Stimulated activated CD4-positive, alpha-beta T cell treated with anti-CD3 and anti-CD28 coated beads, TNF-alpha, amount 100 ng/mL, for 1 hour (primary cell): ENCODE results near the gene VAV2.
"Not testable (repeated sequence)": the region's sequence is repeated elsewhere in the genome, so short reads cannot be mapped to it uniquely, and the experiment has no call there.

Source experiments
- DNase-seq, 3 donors: peaks; one replicate each; pipeline ENCODE4 v3.0.0-alpha.2; 2020; ENCODE audit warnings: low read depth in 3 of 3, low spot score in 1 of 3

The VAV2 gene

DNA sequence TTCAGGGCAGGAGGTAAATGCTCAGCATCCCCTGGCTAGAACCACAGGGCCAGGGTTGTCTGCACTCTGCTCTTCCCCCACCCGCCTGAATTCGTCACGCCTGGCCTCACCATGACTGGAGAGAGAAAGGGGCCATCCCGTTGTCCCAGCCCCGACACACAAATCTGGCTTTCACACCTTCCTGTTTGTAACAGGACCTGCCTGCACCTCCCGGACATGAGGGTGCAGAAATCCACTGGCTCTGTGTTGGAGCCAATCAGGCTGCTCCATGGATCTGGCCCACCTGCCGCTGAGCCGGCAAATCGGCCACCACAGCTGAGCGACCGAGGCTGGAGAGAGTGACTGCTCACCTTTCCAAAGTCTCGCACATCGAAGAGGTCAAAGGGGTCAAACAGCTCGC lies 53.4 kb downstream of the VAV2 start:
- DNase-seq = no peak

DNA sequence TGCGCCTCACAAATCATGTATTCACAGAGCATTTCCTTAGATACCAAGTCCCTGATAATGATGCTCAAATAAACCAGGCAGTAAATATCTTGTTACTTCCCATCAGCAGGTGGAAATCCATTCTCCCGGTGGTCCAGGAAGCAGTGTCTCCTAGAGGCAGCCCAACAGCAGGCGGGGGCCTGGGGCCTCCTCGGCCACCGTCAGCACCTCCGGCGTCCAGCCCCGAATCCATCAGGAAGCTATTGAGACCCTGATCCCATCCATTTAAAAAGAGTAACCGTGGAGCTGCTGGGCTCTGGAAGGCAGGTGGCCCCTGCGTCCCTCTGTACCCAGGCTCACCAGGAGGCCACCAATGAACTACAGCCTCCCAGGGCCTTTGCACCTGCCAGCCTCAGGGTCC lies 54.0 kb downstream of the VAV2 start:
- no peak for DNase-seq

DNA sequence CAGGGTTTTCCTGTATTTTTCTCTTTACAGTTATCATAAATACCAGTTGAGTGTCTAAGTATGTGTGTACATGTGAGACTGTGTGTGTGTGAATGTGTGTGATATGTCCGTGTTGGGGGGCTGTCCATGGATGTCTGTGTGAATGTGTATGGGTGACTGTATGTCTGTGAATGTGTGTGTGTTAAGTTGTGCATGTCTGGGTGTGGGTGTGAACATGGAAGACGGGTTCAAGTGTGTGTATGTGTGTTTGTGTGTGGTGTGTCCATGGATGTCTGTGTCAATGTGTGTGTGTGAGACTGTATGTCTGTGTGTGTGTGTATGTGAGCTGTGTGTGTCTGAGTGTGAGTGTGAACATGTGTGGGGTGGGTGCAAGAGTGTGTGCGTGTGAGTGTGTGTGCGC lies 55.0 kb downstream of the VAV2 start:
- no peak for DNase-seq

GRCh38 chr9:133935328-133936005 lies 56.7 kb downstream of the VAV2 start:
- no peak for DNase-seq

GRCh38 chr9:133934482-133935232 lies 57.5 kb downstream of the VAV2 start:
- no peak for DNase-seq

GRCh38 chr9:133933426-133934026 lies 58.6 kb downstream of the VAV2 start:
- DNase-seq = no peak

DNA sequence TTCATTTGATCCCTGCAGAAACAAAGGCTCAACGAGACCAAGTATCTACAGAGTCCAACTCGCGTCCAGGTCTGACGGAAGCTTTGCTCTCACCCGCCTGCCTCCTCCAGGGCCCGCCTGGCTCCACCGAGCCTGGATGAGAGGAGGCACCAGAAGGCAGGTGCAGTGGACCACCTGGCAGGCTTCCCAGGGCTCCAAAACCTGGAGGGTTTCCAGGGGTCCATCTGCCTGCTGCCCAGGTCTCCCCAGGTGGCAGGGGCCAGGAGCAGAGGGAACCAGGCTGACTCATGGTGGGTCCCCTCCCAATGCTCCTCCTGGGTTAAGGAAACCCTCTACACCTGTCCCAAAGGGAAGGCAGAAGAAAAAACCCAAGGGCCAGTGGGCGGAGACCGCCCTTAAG lies 59.5 kb downstream of the VAV2 start:
- DNase-seq = no peak

- DNase-seq = no peak
Measured at GRCh38 chr9:133932181-133932580, 59.9 kb downstream of the VAV2 start.

DNA sequence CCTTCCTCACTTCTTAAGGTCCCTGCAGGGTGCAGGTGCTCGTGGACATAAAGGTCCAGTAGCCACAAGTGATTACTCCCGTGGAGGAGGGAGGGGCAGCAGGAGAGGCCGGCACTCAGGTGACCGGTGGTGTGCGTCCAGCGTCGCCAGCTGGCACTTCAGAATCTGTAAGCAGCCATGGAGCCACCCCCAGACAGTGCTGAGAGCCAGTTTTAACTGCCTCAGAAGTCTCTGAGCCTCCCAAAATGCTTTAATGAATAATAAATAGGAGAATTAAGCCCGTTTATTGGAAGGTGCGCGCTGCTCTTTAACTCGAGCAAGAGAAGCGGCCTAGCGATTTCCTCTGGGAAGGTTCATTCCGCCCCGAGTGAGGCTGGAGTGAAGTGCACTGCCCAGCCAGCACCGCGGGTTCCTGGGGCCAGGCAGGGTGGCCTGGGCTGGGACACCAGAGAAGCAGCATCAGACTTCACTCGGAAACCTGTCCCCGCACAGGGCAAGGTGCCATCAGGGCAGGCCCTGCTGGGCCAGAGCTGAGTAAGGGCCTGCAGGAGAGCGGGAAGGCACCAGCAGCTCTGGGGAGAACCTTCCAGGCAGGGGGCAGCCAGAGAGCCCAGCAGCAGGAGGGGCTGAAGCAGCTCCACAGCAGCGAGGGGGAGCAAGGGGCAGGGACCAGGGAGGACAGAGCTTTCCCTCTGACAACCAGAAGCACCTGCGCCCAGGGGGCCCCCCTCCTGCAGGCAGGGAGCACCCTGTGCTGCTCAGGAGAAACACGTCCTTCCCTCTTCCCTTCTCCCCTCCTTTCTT lies 61.2 kb downstream of the VAV2 start:
- DNase-seq = no peak

DNA sequence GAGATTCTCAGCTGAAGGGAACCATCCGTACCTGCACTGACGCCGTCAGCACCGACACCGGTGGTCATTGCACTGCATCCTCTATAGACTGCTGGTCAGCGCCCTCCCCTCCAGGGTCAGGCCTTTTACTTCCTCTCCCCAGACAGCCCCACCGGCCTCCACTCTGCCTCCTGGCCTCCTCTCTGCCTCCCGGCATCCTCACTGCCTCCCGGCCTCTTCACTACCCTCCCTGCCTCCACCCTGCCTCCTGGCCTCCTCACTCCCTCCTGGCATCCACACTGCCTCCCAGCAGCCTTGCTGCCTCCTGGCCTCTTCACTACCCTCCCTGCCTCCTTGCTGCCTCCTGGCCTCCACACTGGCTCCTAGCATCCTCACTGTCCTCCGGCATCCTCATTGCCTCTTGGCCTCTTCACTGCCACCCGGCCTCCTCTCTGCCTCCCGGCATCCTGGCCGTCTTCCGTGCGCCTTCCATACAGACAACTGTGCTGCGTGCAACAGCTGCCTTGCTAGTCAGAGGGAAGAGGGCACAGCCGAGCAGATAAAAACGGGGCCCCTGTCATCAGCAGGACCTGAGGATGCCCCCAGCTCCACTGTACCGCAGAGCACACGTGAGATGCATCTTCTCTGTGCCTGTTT lies 62.0 kb downstream of the VAV2 start:
- DNase-seq = no peak

DNA sequence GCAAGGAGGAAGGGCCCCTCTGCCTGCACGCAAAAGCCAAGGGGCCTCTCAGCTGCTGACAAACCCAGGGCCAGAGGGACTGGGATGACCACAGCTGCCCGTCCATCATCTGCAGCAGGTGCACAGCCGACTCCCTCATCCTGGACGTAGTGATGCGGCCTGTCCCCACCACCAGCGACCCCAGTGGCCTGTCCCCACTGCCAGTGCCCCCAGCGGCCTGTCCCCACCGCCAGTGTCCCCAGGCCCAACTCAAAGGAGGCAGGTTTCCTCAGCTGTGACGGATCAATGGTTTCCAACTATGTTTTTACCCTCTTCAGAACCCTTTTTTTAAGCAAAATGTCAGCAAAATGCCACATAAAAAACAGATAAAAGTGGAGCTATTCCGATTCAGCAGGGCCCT lies 62.5 kb downstream of the VAV2 start:
- no peak for DNase-seq

DNA sequence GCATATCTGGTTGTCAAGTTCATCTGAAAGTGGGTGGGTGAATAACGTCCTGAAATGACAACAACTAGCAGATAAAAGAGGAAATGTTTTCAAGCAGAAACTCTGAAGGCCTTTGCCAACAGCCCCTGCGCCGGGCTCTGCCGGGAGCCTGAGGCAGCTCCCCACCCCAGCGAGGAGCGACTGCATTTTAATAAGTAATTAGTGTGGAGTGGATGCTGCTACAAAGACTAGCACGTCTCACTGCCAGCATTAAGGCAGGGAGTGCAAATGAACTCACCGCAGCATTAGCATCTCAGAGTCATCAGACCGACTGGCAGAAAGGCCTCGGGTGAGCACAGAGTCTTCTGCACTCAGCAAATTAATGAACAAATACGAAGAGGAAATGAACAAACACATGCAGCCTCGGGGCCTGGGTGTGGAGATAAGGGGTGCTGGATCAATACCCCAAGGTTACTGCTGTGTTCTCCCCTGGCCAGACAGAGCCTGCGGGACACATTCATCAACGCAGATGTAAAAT lies 63.8 kb downstream of the VAV2 start:
- no peak for DNase-seq

- no peak for DNase-seq
Measured at GRCh38 chr9:133927041-133927440, 65.1 kb downstream of the VAV2 start.

DNA sequence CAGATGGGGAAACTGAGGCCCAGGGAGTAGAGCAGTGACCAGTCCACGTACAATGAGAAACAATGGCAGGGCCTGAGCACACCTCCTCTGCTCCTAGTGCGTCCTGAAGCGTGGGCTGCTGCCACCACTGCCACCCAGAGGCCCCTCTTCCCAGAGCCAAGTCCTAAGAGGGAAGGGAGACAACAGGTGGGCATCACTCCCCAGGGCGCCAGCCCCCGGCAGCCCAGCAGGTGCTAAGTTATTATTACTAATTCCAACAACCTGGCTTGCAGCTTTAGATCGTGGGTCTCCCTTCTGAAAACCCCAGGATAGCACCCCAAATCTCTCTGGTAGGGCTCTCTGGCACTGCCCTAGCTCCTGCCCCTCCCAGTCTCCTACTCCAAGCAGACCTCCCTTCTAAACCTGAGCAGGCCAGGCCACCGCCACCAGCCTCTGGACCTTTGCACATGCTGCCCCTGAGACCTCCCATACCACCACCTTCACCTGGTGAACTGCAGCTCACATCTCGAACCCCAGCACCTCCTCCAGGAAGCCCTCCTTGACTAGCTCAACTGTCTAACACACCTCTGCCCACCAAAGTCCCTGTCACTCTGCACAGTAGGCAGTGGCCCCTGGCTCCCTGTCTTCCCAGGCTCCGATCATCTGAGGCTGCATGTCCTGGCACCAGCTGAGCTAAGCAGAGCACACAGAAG lies 65.8 kb downstream of the VAV2 start:
- no peak for DNase-seq

DNA sequence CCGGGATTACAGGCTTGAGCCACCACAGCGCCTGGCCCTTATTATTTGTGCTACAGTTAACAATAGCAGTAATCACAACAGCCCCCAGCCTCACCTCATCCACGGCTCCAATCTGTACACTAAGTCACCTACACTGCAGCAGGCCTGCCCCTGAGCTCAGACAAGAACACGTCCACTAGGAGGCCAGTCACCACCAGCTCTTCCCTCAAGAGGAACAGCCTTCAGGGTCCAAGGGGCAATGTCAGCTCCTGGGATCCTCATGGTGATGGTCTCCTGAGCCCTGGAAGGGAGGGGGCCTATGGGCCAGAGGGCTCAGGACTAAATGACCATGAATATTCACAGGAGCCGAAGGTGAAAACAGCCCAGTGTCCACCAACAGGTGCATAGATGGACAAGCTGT lies 67.7 kb downstream of the VAV2 start:
- DNase-seq = no peak

- not testable (repeated sequence) for DNase-seq
Measured at GRCh38 chr9:133923608-133924007, 68.5 kb downstream of the VAV2 start.

- no peak for DNase-seq
Measured at GRCh38 chr9:133921866-133922265, 70.3 kb downstream of the VAV2 start.

DNA sequence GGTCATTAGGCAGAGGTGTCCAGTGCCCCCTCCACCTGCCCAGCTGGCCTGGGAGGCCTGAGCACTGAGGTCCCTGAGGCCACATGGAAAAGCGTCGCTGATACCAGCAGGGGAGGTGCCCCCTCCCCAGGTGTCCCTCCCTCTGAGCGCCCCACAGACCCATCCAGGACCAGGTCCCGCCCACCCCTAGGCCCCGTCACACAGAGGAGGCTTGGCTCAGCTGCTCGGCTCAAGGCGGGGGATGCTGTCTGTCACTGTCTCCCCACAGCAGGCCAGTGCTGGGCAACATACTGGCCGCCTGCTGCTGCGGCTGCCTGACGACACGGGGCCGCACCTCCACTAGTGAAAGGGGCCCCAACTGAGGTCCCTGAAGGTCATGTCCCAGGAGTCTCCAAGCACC lies 71.7 kb downstream of the VAV2 start:
- no peak for DNase-seq

GRCh38 chr9:133919253-133920115 lies 72.6 kb downstream of the VAV2 start:
- DNase-seq = no peak
